Liver (tissue), 9 donors: Measurements from ENCODE around the gene FKBP1A. TPM values are rescaled to one million over a fixed set of nuclear protein-coding genes. Genes with fewer than 3 reads are reported as not detected.

Source experiments
- DNase-seq: peaks from one replicate; pipeline ENCODE4 v3.0.0-alpha.2; 2017; ENCODE audit warnings: low spot score
- H3K27ac ChIP-seq, 2 donors: one replicate each; pipeline ENCODE4 v1.7.0; 2013; ENCODE audit warnings: inconsistent platforms in 2 of 2, low read length in 2 of 2, control low read depth in 1 of 2, low read depth in 1 of 2, mild to moderate bottlenecking in 1 of 2
- H3K27me3 ChIP-seq, 4 donors: one replicate each; pipeline versions ENCODE4 v1.6.1 to v1.7.0; 2013; ENCODE audit warnings: low read length in 3 of 4, inconsistent platforms in 1 of 4, mild to moderate bottlenecking in 1 of 4, moderate library complexity in 1 of 4; ENCODE audit not compliant: control insufficient read depth in 4 of 4, insufficient read depth in 4 of 4
- H3K36me3 ChIP-seq, 4 donors: one replicate each; pipeline versions ENCODE4 v1.6.1 to v1.7.0; 2013; ENCODE audit warnings: low read length in 3 of 4, mild to moderate bottlenecking in 3 of 4, low read depth in 1 of 4, moderate library complexity in 1 of 4; ENCODE audit not compliant: control insufficient read depth in 4 of 4, insufficient read depth in 3 of 4
- H3K4me1 ChIP-seq, 4 donors: one replicate each; pipeline versions ENCODE4 v1.6.1 to v1.7.0; 2013; ENCODE audit warnings: low read length in 3 of 4, mild to moderate bottlenecking in 3 of 4, moderate library complexity in 1 of 4; ENCODE audit not compliant: control insufficient read depth in 4 of 4, insufficient read depth in 4 of 4
- H3K4me3 ChIP-seq, 3 donors: one replicate each; pipeline versions ENCODE4 v1.6.1 to v1.7.0; 2013; ENCODE audit warnings: low read length in 3 of 3, control low read depth in 1 of 3, low read depth in 1 of 3, mild to moderate bottlenecking in 1 of 3
- H3K9ac ChIP-seq, 2 donors: one replicate each; pipeline ENCODE4 v1.7.0; 2013; ENCODE audit warnings: low read length in 2 of 2, mild to moderate bottlenecking in 2 of 2, moderate library complexity in 2 of 2, control low read depth in 1 of 2, low read depth in 1 of 2
- H3K9me3 ChIP-seq, 4 donors: one replicate each; pipeline versions ENCODE4 v1.6.1 to v1.7.0; 2013; ENCODE audit warnings: low read length in 3 of 4; ENCODE audit not compliant: control insufficient read depth in 4 of 4
- CTCF ChIP-seq: fragments of 150-350 bp; IDR thresholded peaks from 2 replicates; pipeline ENCODE4 v1.5.1; 2017; ENCODE audit warnings: improper control_type of control experiment, low read depth, low read length; ENCODE audit not compliant: missing input control
- EGR1 ChIP-seq, 2 donors: IDR thresholded peaks; 2 replicates each; pipeline ENCODE4 v1.6.1; 2016 to 2018; ENCODE audit warnings: antibody characterized with exemption in 2 of 2, low read depth in 2 of 2
- FOXA1 ChIP-seq: IDR thresholded peaks from 2 replicates; pipeline ENCODE4 v1.6.1; 2016; ENCODE audit warnings: antibody characterized with exemption
- FOXA2 ChIP-seq: IDR thresholded peaks from 2 replicates; pipeline ENCODE4 v1.6.1; 2016; ENCODE audit warnings: antibody characterized with exemption
- GABPA ChIP-seq, 2 donors: IDR thresholded peaks in 1 of 2; conservative IDR thresholded peaks in 1 of 2; 2 replicates each; pipeline ENCODE4 v1.6.1; 2016; ENCODE audit warnings: antibody characterized with exemption in 2 of 2, mild to moderate bottlenecking in 1 of 2, moderate library complexity in 1 of 2
- HNF4A ChIP-seq, 2 donors: conservative IDR thresholded peaks; 2 replicates each; pipeline ENCODE4 v1.6.1; 2016; ENCODE audit warnings: antibody characterized with exemption in 2 of 2, mild to moderate bottlenecking in 2 of 2
- HNF4G ChIP-seq: IDR thresholded peaks from 2 replicates; pipeline ENCODE4 v1.6.1; 2016; ENCODE audit warnings: antibody characterized with exemption
- JUND ChIP-seq, 2 donors: IDR thresholded peaks; 2 replicates each; pipeline ENCODE4 v1.6.1; 2016; ENCODE audit warnings: antibody characterized with exemption in 2 of 2
- MAX ChIP-seq: IDR thresholded peaks from 2 replicates; pipeline ENCODE4 v1.6.1; 2016; ENCODE audit warnings: antibody characterized with exemption
- NR2F2 ChIP-seq: IDR thresholded peaks from 2 replicates; pipeline ENCODE4 v1.6.1; 2016; ENCODE audit warnings: antibody characterized with exemption
- RAD21 ChIP-seq, 2 donors: IDR thresholded peaks; 2 replicates each; pipeline ENCODE4 v1.6.1; 2016; ENCODE audit warnings: antibody characterized with exemption in 2 of 2, mild to moderate bottlenecking in 2 of 2
- REST ChIP-seq: IDR thresholded peaks from 2 replicates; pipeline ENCODE4 v1.6.1; 2016; ENCODE audit warnings: antibody characterized with exemption, mild to moderate bottlenecking
- RXRA ChIP-seq, 2 donors: IDR thresholded peaks; 2 replicates each; pipeline ENCODE4 v1.6.1; 2017 to 2018; ENCODE audit warnings: antibody characterized with exemption in 2 of 2, mild to moderate bottlenecking in 1 of 2
- SP1 ChIP-seq: IDR thresholded peaks from 2 replicates; pipeline ENCODE4 v1.6.1; 2018; ENCODE audit warnings: antibody characterized with exemption, mild to moderate bottlenecking
- TAF1 ChIP-seq: conservative IDR thresholded peaks from 2 replicates; pipeline ENCODE4 v1.6.1; 2016; ENCODE audit warnings: antibody characterized with exemption, mild to moderate bottlenecking
- YY1 ChIP-seq: IDR thresholded peaks from 2 replicates; pipeline ENCODE4 v1.6.1; 2016; ENCODE audit warnings: antibody characterized with exemption, mild to moderate bottlenecking
- ZBTB33 ChIP-seq: IDR thresholded peaks from 2 replicates; pipeline ENCODE4 v1.6.1; 2016; ENCODE audit warnings: antibody characterized with exemption
- WGBS: extraction: QIAGEN DNeasy Blood & Tissue Kit; methylation state at CpG from one replicate; pipeline ENCODE4 v1.1.7; 2013; 5-methylcytosine and 5-hydroxymethylcytosine counted together
- polyA plus RNA-seq, 2 donors: library from polyadenylated mRNA; stranded (reverse) in 1 of 2; unstranded in 1 of 2; fragments of 200-250 nt in 1 of 2; fragments of >200 nt in 1 of 2; fragmentation: Nextera tagmentation in 1 of 2; extraction: Ambion mirVana in 1 of 2; gene quantifications; one replicate each; pipeline versions ENCODE4 v1.2.1 to v1.2.3, GENCODE V29; 2013 to 2015
- total RNA-seq, 2 donors: library from RNA; depleted of rRNA; stranded (reverse); fragments of >200 nt; gene quantifications; one replicate each; pipeline ENCODE4 v1.2.3, GENCODE V29; 2014
- TF ChIP-seq, protein P1 (sequence below): IDR thresholded peaks from 2 replicates; pipeline ENCODE4 v1.6.1; 2016; ENCODE audit warnings: antibody characterized with exemption
- donor health status: healthy.
- donor health status: healthy.
- donor health status: healthy.
- donor health status: healthy.
- donor health status: healthy.

The FKBP1A gene
- total and polyA plus RNA-seq, 4 donors, result 49.3 to 114 (median 76.9) TPM

- no peak for TF ChIP-seq CTCF
- TF ChIP-seq NR2F2, result no peak
- no peak for TF ChIP-seq GABPA (IDR thresholded peaks at IDR 0.05 in 1 of 2, conservative IDR thresholded peaks at IDR 0.05 in 1 of 2)
- TF ChIP-seq REST, result no peak
- TF ChIP-seq EGR1 (IDR thresholded peaks at IDR 0.05; ENCODE audit: low read depth in 2 of 2), result no peak
- no peak for TF ChIP-seq FOXA2
- no peak for TF ChIP-seq RXRA (IDR thresholded peaks at IDR 0.05)
- TF ChIP-seq TAF1, result no peak
- no peak for TF ChIP-seq HNF4A (conservative IDR thresholded peaks at IDR 0.05)
- TF ChIP-seq FOXA1, result no peak
- TF ChIP-seq YY1, result no peak
- TF ChIP-seq ZBTB33, result no peak
- TF ChIP-seq, protein P1, sequence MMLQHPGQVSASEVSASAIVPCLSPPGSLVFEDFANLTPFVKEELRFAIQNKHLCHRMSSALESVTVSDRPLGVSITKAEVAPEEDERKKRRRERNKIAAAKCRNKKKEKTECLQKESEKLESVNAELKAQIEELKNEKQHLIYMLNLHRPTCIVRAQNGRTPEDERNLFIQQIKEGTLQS, result no peak
- no peak for TF ChIP-seq SP1
- TF ChIP-seq RAD21 (IDR thresholded peaks at IDR 0.05), result no peak
- TF ChIP-seq HNF4G, result no peak
- TF ChIP-seq MAX, result no peak
- TF ChIP-seq JUND (IDR thresholded peaks at IDR 0.05), result no peak
- no peak overlapping the region for H3K9ac ChIP-seq
- no peak overlapping the region for H3K4me3 ChIP-seq
- DNase-seq, result no peak
- H3K27ac ChIP-seq, result no peak overlapping the region
- no peaks in the 10 kb centered on the region for H3K27me3 ChIP-seq
- H3K9me3 ChIP-seq, result no peaks in the 10 kb centered on the region
- whole genome bisulfite sequencing, result 93% methylated on average over 8 of the region's 8 CpGs
- peaks cover 0 to 7% (median 0%) of the 10 kb centered on the region in 4 donors for H3K36me3 ChIP-seq
- no peaks in the 10 kb centered on the region for H3K4me1 ChIP-seq
Measured at GRCh38 chr20:1436263-1436662, 43.4 kb upstream of the FKBP1A start.
